GM21717 (cell line): ENCODE data around the gene IGFBP4.

Experiments used
- ATAC-seq: cut with Tn5 transposase; IDR thresholded peaks from one replicate; pipeline ENCODE4 v1.9.1; 2021; ENCODE audit warnings: mild to moderate bottlenecking, moderate library complexity; ENCODE audit not compliant: unreplicated experiment

IGFBP4 gene

GRCh38 chr17:40470932-40471828 is 27.9 kb downstream of the IGFBP4 start:
- ATAC-seq = no peak

DNA sequence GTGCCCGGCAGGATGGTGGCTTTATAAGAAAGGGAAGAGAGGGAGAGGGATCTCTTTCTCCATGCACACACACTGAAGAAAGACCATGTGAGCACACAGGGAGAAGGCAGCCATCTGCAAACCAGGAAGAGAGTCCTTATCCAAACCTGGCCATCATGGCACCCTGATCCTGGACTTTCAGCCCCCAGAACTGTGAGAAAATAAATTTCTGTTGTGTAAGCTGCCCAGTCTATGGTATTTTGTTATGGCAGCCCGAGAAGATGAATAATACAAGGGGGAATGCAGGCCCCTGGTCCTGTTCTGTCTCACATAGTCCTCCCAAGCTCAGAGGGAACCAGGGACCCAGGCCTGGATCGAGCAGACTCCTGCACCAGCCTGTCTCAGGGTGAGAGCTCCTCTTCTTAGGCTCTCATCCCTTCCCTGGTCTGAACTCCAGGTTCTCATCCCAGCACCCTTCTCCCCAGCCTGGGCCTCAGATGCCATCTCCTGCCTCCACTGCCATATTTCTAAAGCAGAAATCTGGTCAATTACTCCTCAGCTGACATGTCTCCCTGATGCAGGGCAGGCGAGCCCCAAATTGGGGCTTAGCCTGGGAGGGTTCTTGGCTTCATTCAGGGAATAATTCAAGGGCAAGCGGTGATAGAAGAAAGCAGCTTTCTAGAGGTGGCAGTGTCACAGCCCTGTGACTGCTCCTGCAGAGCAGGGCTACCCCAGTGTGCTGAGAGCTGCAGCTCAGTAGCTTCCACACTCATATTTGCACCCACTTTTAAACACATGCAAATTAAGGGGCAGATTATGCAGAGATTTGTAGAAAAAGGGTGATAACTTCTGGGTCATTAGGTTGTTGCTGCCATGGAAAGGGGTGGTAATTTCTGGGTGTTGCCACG is 28.8 kb downstream of the IGFBP4 start:
- ATAC-seq = no peak

- ATAC-seq = no peak
Observed at GRCh38 chr17:40472733-40473452, 29.6 kb downstream of the IGFBP4 start.

GRCh38 chr17:40473573-40474365 is 30.5 kb downstream of the IGFBP4 start:
- no peak for ATAC-seq

DNA sequence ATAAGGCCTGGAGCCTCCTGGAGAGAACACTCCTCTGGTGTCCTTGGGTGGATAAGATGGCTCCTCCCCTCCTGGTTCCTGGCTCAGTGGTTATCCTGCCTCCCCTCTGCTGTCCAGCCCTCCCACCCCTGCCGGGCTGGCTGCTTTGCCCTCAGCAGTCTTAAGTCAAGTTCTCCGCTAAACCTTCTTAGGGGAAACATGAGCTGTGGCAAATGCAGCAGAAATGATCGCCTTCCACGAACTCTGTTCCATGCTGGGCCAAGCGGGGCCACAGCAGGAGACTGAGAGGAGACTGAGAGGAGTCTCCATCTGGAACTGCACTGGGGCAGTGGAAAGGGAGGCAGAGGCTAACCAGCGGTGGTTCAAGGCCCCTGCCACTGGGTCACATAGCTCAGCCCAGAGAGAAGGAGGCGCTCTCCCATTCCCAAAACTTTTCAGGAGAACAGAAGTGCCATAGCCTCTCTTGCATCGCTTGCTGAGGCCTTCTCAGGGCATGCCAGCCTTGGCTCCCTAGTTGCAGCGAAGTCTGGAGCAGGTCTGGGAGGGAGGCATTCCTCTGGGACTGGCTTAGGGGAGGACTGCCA is 31.3 kb downstream of the IGFBP4 start:
- ATAC-seq = no peak

DNA sequence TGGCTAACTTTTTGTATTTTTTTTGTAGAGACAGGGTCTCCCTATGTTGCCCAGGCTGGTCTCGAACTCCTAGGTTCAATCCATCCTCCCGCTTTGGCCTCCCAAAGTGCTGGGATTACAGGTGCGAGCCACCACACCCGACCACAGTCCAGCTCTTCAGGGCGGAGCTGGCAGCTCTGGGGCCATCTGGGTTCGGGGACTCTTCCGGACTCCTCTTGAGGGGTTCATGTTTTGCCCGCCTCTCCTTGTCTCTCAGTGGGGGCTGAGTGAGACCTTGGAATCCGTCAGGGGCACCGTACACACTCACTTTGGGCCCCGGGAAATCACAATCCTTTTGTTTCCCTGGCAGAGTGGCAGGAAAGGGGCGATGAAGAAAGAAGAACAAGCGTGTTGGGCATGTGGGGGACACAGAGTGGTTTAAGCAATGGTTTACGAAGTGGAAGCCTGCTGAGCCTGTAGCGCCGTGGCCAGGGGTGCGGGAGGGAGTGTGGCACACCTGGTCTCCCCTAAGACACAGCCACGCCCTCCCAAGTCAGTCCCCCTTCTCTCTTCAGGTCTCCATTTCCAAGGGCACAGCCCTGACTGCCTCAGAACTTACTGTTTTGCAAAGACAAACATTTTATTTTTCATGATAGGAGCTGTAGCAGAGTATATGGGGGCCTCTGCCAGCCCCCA is 32.1 kb downstream of the IGFBP4 start:
- no peak for ATAC-seq

- no peak for ATAC-seq
Observed at GRCh38 chr17:40477796-40478195, 34.5 kb downstream of the IGFBP4 start.

DNA sequence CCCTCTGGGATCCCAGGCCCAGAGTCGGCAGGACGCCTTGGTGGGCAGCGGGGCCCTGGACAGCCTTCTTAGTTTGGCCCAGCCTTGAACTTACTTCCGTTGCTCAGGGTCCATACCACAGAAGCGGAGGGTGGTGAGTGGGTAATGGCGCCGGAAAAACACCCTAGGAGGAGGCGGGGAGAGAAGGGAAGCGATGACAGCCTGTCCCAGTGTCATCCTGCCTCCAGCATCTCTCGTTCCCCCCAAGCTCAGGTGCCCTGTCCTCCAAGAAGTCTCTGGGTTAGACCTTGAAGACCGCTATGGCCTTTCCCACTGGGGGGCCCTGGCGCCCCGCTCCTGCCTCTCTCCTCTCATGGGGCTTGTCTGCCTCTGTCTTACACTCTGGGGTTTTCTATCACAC is 35.2 kb downstream of the IGFBP4 start:
- ATAC-seq = no peak

GRCh38 chr17:40479754-40480480 is 36.7 kb downstream of the IGFBP4 start:
- no peak for ATAC-seq

GRCh38 chr17:40480501-40481003 is 37.3 kb downstream of the IGFBP4 start:
- no peak for ATAC-seq

- no peak for ATAC-seq
Observed at GRCh38 chr17:40481106-40481505, 37.9 kb downstream of the IGFBP4 start.

- ATAC-seq = no peak
Observed at GRCh38 chr17:40482722-40483121, 39.5 kb downstream of the IGFBP4 start.

- ATAC-seq = no peak
Observed at GRCh38 chr17:40483679-40484078, 40.4 kb downstream of the IGFBP4 start.

GRCh38 chr17:40484285-40484972 is 41.2 kb downstream of the IGFBP4 start:
- no peak for ATAC-seq

DNA sequence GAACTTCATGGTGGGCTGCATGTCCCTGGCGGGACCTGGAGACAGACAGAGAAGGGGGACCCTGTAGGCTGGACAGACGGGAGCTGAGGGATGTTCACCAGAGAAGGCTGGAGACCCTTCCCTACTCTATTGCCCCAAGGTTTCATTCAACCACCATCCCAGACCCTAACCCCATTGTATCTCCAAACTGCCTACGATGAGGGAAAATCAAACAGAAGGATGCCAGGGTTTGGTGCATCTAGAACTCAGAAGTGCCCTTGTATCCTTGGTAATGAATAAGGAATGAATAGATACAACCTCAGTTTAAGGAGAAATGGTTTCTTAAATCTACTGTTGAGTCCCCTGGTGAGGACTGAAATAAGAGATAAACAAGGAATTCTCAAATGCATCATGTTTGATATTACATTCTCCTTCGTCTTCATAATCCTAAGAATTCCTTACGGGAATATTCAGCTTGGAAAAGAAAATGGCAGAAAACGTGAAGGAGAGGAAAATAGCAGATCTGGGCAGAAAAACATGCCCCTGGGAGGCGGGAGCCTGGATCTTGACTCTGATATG is 41.8 kb downstream of the IGFBP4 start:
- no peak for ATAC-seq

DNA sequence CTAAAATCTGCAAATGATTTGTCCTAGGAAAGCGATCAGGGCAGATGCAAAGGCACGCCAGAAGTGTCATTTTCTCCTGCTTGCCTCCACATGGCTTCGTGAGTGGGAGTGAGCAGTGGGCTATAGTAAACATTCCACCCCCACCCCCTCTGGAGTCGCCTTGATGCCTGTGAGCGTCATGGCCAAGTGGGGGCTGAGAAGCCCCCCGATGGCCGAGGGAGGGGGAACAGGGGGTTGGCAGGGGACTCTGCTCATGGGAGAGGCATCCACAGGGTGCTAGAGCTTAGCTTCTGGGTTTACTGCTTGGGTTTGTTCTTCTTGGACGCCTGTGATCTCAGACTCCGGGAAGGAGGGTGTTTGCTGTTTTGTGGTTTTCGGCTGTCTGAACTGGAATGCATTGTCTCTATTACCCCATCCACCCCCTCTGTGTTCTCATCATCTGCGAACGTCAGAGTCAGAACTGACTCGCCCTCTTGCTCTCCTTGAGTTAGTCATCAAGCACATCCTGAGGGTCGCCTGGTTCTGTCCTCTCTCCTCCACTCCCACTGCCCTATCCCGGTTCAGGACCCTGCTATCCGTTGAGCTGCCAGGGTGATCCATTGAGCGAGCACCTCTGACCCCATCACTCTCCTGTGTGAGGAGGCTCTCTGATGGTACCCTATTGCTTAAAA is 42.7 kb downstream of the IGFBP4 start:
- ATAC-seq = no peak
